MM.1S (cell line): Measurements from ENCODE around the gene FOXN3.

Source experiments
- DNase-seq: peaks from one replicate; pipeline ENCODE4 v3.0.0-alpha.2; 2015
- H2AFZ ChIP-seq: fragments of 300-600 bp; sonication (generic); 2 replicates; pipeline ENCODE4 v1.6.0; 2016; ENCODE audit warnings: antibody characterized with exemption, low read length
- H3F3A ChIP-seq: fragments of 300-600 bp; sonication (generic); 2 replicates; pipeline ENCODE4 v1.6.1; 2016; ENCODE audit warnings: mild to moderate bottlenecking, antibody characterized with exemption, low read length, moderate library complexity, mixed read lengths; ENCODE audit not compliant: insufficient read depth
- H3K27ac ChIP-seq: fragments of 300-600 bp; sonication (generic); 2 replicates; pipeline ENCODE4 v1.5.1; 2016; ENCODE audit warnings: mild to moderate bottlenecking, low read length
- H3K27me3 ChIP-seq: fragments of 300-600 bp; sonication (generic); replicated peaks from 2 replicates; pipeline ENCODE4 v1.6.0; 2016; ENCODE audit warnings: low read length; ENCODE audit not compliant: insufficient read depth
- H3K36me3 ChIP-seq: fragments of 300-600 bp; sonication (generic); replicated peaks from 2 replicates; pipeline ENCODE4 v1.6.1; 2016; ENCODE audit warnings: mild to moderate bottlenecking, low read length, mixed read lengths; ENCODE audit not compliant: insufficient read depth
- H3K4me1 ChIP-seq: fragments of 300-600 bp; sonication (generic); 2 replicates; pipeline ENCODE4 v1.6.1; 2016; ENCODE audit warnings: low read length, mixed read lengths
- H3K4me2 ChIP-seq: fragments of 300-600 bp; sonication (generic); 2 replicates; pipeline ENCODE4 v1.6.0; 2016; ENCODE audit warnings: low read depth, low read length
- H3K4me3 ChIP-seq: fragments of 300-600 bp; sonication (generic); 2 replicates; pipeline ENCODE4 v1.5.1; 2016; ENCODE audit warnings: low read length, mixed read lengths
- H3K79me2 ChIP-seq: fragments of 300-600 bp; sonication (generic); 2 replicates; pipeline ENCODE4 v1.6.1; 2016; ENCODE audit warnings: mixed run types, low read length, mixed read lengths
- H3K9ac ChIP-seq: fragments of 300-600 bp; sonication (generic); 2 replicates; pipeline ENCODE4 v1.6.1; 2016; ENCODE audit warnings: low read length, mixed read lengths
- H3K9me2 ChIP-seq: fragments of 300-600 bp; sonication (generic); replicated peaks from 2 replicates; pipeline ENCODE4 v1.6.1; 2016; ENCODE audit warnings: mild to moderate bottlenecking, low read length, mixed read lengths; ENCODE audit not compliant: insufficient read depth
- H3K9me3 ChIP-seq: fragments of 300-600 bp; sonication (generic); replicated peaks from 2 replicates; pipeline ENCODE4 v1.6.1; 2016; ENCODE audit warnings: mild to moderate bottlenecking, low read length, mixed read lengths; ENCODE audit not compliant: insufficient read depth
- H4K20me1 ChIP-seq: fragments of 300-600 bp; sonication (generic); 2 replicates; pipeline ENCODE4 v1.6.1; 2016; ENCODE audit warnings: mild to moderate bottlenecking, low read length, moderate library complexity, mixed read lengths; ENCODE audit not compliant: insufficient read depth
- CTCF ChIP-seq: fragments of 300-600 bp; sonication (generic); IDR thresholded peaks from 2 replicates; pipeline ENCODE4 v1.5.1; 2016; ENCODE audit warnings: antibody characterized with exemption, low read length, mixed read lengths
- EZH2 ChIP-seq: fragments of 300-600 bp; sonication (generic); optimal IDR thresholded peaks from 2 replicates; pipeline ENCODE3; 2017; ENCODE audit warnings: low read depth, mild to moderate bottlenecking, antibody characterized with exemption, low read length, mixed read lengths
- EZH2phosphoT487 ChIP-seq: fragments of 300-600 bp; sonication (generic); IDR thresholded peaks from 2 replicates; pipeline ENCODE4 v1.6.1; 2018; ENCODE audit warnings: antibody characterized with exemption, low read length

FOXN3 gene

DNA sequence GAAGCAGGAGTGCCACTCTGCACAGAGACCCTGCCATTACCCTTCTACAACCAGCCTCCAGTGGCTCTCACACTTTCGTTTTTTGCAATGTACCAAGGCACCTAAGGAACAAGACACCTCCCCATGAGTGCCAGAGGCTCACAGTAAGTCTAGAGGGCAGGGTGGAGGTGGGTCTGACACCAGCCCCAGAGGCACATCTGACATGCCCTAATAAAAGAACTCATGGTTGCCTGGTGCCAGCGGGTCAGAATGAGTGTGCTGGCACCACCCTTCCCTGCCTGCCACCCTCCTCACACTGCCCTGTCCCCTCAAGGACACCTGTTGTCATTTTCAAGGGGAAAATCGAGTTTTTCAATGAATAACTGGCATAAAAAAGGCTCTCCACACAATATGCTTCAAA is 161.2 kb downstream of the FOXN3 start:
- H3K9me3 ChIP-seq, result no peaks in the 10 kb centered on the region
- H3F3A ChIP-seq, result no peaks in the 10 kb centered on the region
- no peak overlapping the region for H2AFZ ChIP-seq
- no peaks in the 10 kb centered on the region for H3K36me3 ChIP-seq
- H4K20me1 ChIP-seq, result no peaks in the 10 kb centered on the region
- no peak overlapping the region for H3K4me2 ChIP-seq
- no peak overlapping the region for H3K27ac ChIP-seq
- H3K9me2 ChIP-seq, result no peaks in the 10 kb centered on the region
- H3K4me3 ChIP-seq, result no peak overlapping the region
- DNase-seq, result no peak
- no peak overlapping the region for H3K9ac ChIP-seq
- peaks cover 36% of the 10 kb centered on the region for H3K79me2 ChIP-seq
- no peaks in the 10 kb centered on the region for H3K4me1 ChIP-seq
- no peaks in the 10 kb centered on the region for H3K27me3 ChIP-seq
- TF ChIP-seq EZH2phosphoT487 (no peak), CTCF (no peak), EZH2 (no peak)

- H3K4me3 ChIP-seq, result no peak overlapping the region
- H4K20me1 ChIP-seq, result no peaks in the 10 kb centered on the region
- no peak for DNase-seq
- peaks cover 31% of the 10 kb centered on the region for H3K79me2 ChIP-seq
- no peaks in the 10 kb centered on the region for H3K27me3 ChIP-seq
- H2AFZ ChIP-seq, result no peak overlapping the region
- TF ChIP-seq EZH2 (no peak), CTCF (no peak), EZH2phosphoT487 (no peak)
- H3K4me1 ChIP-seq, result no peaks in the 10 kb centered on the region
- H3K9ac ChIP-seq, result no peak overlapping the region
- no peak overlapping the region for H3K4me2 ChIP-seq
- H3K27ac ChIP-seq, result no peak overlapping the region
- no peaks in the 10 kb centered on the region for H3K9me3 ChIP-seq
- H3K36me3 ChIP-seq, result no peaks in the 10 kb centered on the region
- H3F3A ChIP-seq, result no peaks in the 10 kb centered on the region
- H3K9me2 ChIP-seq, result no peaks in the 10 kb centered on the region
Observed at GRCh38 chr14:89255012-89255411, 162.0 kb downstream of the FOXN3 start.

GRCh38 chr14:89254166-89254909 is 162.7 kb downstream of the FOXN3 start:
- H2AFZ ChIP-seq, result no peak overlapping the region
- TF ChIP-seq CTCF (no peak), EZH2 (no peak), EZH2phosphoT487 (no peak)
- no peaks in the 10 kb centered on the region for H4K20me1 ChIP-seq
- H3K9me3 ChIP-seq, result no peaks in the 10 kb centered on the region
- no peaks in the 10 kb centered on the region for H3K4me1 ChIP-seq
- H3K27me3 ChIP-seq, result no peaks in the 10 kb centered on the region
- no peak overlapping the region for H3K9ac ChIP-seq
- peaks cover 33% of the 10 kb centered on the region for H3K79me2 ChIP-seq
- no peaks in the 10 kb centered on the region for H3K9me2 ChIP-seq
- H3K4me2 ChIP-seq, result no peak overlapping the region
- H3K27ac ChIP-seq, result no peak overlapping the region
- no peaks in the 10 kb centered on the region for H3K36me3 ChIP-seq
- no peak overlapping the region for H3K4me3 ChIP-seq
- no peaks in the 10 kb centered on the region for H3F3A ChIP-seq
- DNase-seq, result no peak
